HG03342 (cell line): Measurements from ENCODE around the gene PRKCSH.

Experiments
- ATAC-seq: cut with Tn5 transposase; IDR thresholded peaks from one replicate; pipeline ENCODE4 v1.9.1; 2021; ENCODE audit warnings: mild to moderate bottlenecking, moderate library complexity; ENCODE audit not compliant: unreplicated experiment

The PRKCSH gene

DNA sequence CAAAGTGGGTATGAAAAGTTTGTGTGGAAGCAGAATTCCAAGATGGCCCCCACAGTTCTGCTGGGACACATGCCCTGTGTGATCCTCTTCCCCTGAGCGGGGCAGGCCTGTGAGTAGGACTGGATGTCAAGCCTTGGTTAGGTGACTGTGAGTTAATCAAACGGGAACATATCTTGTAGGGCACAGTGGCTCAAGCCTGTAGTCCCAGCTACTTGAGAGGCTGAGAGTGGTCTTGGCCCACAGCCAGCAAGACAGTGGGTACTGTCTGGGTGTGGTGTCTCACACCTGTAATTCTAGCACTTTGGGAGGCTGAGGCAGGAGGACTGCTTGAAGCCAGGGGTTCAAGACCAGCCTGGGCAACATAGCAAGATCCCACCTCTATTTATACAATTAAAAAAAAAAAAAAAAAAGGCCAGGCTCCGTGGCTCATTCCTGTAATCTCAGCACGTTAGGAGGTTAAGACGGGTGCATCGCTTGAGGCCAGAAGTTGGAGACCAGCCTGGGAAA lies 63.8 kb downstream of the PRKCSH start:
- no peak for ATAC-seq

DNA sequence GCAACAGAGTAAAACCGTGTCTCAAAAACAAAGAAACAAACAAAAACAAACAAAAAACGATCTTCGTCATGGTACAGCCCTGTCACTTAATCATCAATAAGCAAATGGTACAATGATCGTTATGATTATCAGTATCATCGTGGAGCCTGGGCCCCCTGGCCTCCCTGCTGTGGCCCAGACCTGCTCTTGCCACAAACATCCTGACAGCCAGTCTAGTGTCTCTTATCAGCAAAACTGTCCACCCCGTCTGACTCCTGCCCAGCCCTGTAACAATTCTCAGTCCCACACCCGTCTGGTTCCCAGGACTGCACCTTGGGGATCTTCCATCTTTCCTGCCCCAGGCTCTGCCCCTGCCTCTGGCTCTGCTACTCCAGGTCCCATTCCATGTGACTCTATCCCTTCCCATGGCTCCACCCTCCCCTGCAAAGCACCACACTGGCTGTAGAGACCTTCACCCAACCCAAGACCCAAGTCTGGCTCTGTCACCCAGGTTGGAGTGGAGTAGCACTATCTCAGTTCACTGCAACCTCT lies 64.5 kb downstream of the PRKCSH start:
- ATAC-seq = no peak
